Hematopoietic multipotent progenitor cell (in vitro differentiated cells): Measurements from ENCODE around the gene STARD5. TPM values are rescaled to one million over a fixed set of nuclear protein-coding genes. Genes with fewer than 3 reads are reported as not detected.

Source experiments
- DNase-seq, 3 donors: peaks; one replicate each; pipeline ENCODE4 v3.0.0-alpha.2; 2011 to 2015; ENCODE audit warnings: low read depth in 2 of 3, low spot score in 2 of 3
- total RNA-seq: library from RNA; depleted of rRNA; stranded (reverse); fragments of >200 nt; gene quantifications from one replicate; pipeline ENCODE4 v1.2.3, GENCODE V29; 2012

The STARD5 gene
- total RNA-seq, 1 donor, result 4.3 TPM

- no peak for DNase-seq
Measured at GRCh38 chr15:81296186-81296585, 27.8 kb downstream of the STARD5 start.

- DNase-seq, result no peak
Measured at GRCh38 chr15:81295486-81296121, 28.3 kb downstream of the STARD5 start.

GRCh38 chr15:81294516-81294880, 29.4 kb downstream of the STARD5 start:
- no peak for DNase-seq

- DNase-seq, result peak; percentile 61 to 86 (median 84)
Measured at GRCh38 chr15:81293728-81294515, 30.0 kb downstream of the STARD5 start.

- DNase-seq, result no peak
Measured at GRCh38 chr15:81292523-81293001, 31.4 kb downstream of the STARD5 start.

GRCh38 chr15:81291916-81292522, 31.9 kb downstream of the STARD5 start:
- DNase-seq, result no peak

GRCh38 chr15:81289910-81290309, 34.0 kb downstream of the STARD5 start:
- DNase-seq, result no peak

- DNase-seq, result no peak
Measured at GRCh38 chr15:81288616-81289015, 35.3 kb downstream of the STARD5 start.

- no peak for DNase-seq
Measured at GRCh38 chr15:81288040-81288439, 35.9 kb downstream of the STARD5 start.

- peak in 1 of 3 donors; percentile 61 for DNase-seq
Measured at GRCh38 chr15:81286621-81287121, 37.3 kb downstream of the STARD5 start.

- DNase-seq, result no peak
Measured at GRCh38 chr15:81285461-81285860, 38.5 kb downstream of the STARD5 start.

GRCh38 chr15:81284256-81285031, 39.5 kb downstream of the STARD5 start:
- DNase-seq, result no peak

- DNase-seq, result no peak
Measured at GRCh38 chr15:81282911-81283310, 41.0 kb downstream of the STARD5 start.

- no peak for DNase-seq
Measured at GRCh38 chr15:81282606-81282895, 41.4 kb downstream of the STARD5 start.

GRCh38 chr15:81281766-81282605, 42.0 kb downstream of the STARD5 start:
- no peak for DNase-seq

GRCh38 chr15:81281456-81281735, 42.5 kb downstream of the STARD5 start:
- no peak for DNase-seq

- DNase-seq, result no peak
Measured at GRCh38 chr15:81280696-81281455, 43.1 kb downstream of the STARD5 start.

GRCh38 chr15:81279621-81280485, 44.1 kb downstream of the STARD5 start:
- no peak for DNase-seq
